GM10266 (cell line): ENCODE results near the gene CEP104.
"Not testable (repeated sequence)": the region's sequence is repeated elsewhere in the genome, so short reads cannot be mapped to it uniquely, and the experiment has no call there.

ENCODE experiments used
- DNase-seq: peaks from one replicate; pipeline ENCODE4 v3.0.0; 2012; ENCODE audit errors: extremely low spot score
- TF ChIP-seq, protein P1 (sequence below): IDR thresholded peaks from 2 replicates; pipeline ENCODE4 v1.5.1; 2012; ENCODE audit warnings: mild to moderate bottlenecking, low read depth; ENCODE audit not compliant: control insufficient read depth, insufficient read depth; ENCODE audit errors: missing control alignments

The CEP104 gene

DNA sequence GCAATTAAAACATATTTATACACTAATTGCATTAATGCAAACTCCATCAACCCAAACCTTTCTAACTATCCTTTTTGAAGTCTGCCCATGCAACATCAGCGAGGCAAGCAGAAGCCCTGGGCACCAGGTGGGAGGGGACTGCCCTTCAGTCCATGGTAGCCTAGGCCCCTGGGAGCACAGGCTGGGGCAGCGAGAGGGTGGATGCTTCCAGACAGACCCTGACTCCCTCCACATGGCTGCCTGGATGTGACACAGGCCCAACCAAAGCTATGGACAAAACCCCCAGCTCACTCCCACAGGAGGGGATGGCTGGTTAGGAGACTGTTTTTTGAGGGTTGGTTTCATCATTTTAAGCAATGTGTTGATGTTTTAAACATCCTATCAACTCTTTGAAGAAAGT lies 42.9 kb downstream of the CEP104 start:
- DNase-seq, result no peak
- TF ChIP-seq, protein P1, sequence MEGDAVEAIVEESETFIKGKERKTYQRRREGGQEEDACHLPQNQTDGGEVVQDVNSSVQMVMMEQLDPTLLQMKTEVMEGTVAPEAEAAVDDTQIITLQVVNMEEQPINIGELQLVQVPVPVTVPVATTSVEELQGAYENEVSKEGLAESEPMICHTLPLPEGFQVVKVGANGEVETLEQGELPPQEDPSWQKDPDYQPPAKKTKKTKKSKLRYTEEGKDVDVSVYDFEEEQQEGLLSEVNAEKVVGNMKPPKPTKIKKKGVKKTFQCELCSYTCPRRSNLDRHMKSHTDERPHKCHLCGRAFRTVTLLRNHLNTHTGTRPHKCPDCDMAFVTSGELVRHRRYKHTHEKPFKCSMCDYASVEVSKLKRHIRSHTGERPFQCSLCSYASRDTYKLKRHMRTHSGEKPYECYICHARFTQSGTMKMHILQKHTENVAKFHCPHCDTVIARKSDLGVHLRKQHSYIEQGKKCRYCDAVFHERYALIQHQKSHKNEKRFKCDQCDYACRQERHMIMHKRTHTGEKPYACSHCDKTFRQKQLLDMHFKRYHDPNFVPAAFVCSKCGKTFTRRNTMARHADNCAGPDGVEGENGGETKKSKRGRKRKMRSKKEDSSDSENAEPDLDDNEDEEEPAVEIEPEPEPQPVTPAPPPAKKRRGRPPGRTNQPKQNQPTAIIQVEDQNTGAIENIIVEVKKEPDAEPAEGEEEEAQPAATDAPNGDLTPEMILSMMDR, result no peak

DNA sequence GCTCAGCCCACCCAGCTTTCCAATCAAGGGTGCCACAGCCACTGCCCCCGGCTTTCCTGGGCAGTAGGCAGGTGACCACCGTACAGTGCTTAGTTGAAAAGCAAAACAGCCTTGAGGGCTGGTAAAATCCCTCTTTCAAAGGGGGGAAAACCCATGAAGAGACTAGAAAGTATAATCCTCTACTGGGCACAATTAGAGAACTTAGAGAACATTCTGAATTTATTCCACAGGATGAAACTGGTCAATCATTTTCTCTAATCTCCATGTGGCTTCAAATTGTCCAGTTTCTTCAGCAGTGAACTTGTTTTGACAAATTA lies 45.5 kb downstream of the CEP104 start:
- TF ChIP-seq, protein P1, result no peak
- DNase-seq, result no peak

DNA sequence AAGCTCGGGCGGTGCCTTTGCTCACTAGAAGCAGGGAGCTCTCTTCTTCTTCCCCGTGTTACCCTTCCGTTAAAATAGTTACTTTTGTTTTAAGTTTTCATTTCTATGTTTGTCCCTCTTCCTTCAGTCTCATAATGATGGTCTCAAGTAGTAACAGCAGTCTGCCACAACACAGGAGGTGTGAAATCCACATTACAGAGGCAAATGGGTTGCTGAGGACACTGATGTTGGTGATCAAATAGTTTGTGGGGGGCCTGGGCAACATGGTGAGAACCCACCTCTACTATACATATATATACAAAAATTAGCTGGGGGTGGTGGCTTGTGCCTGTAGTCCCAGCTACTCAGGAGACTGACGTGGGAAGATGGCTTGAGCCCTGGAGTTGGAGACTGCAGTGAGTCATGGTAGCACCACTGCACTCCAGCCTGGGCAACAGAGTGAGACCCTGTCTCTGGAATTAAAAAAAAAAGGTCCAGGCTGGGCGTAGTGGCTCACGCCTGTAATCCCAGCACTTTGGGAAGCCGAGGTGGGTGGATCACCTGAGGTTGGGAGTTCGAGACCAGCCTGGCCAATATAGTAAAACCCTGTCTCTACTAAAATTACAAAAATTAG lies 46.8 kb downstream of the CEP104 start:
- not testable (repeated sequence) for DNase-seq

DNA sequence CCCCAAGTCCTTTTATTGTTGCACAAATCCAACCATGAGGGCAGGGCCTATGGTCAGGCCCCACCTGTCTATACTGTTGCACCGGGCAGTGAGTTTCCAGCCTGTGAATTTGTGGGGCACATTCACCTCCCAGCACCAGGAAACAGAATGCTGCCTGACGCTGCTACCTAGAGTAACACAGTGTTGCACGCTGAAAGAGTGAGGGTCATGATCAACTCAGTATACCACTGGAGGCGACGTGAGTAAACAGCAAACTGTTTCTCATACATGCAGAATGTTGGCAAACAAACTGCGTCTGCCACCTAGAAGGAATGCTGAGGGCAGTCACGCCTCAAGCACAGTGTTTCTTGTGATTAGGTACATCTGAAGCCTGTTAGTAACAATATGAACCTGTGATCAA lies 47.3 kb downstream of the CEP104 start:
- no peak for DNase-seq
- TF ChIP-seq, protein P1, result no peak

DNA sequence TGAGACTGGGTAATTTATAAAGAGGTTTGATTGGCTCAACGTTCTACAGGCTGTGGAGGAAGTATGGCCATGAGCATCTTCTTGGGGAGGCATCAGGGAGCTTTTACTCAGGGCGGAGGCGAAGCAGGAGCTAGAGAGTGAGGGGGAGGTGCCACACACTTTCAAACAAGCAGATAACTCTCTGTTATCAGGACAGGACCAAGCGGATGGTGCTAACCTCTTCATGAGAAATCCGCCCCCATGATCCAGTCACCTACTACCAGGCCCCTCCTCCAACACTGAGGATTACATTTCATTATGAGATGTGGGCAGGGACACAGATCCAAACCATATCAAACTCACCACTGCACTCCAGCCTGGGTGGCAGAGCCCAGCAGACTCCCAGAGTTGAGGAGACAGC lies 49.2 kb downstream of the CEP104 start:
- TF ChIP-seq, protein P1, result no peak
- DNase-seq, result no peak

DNA sequence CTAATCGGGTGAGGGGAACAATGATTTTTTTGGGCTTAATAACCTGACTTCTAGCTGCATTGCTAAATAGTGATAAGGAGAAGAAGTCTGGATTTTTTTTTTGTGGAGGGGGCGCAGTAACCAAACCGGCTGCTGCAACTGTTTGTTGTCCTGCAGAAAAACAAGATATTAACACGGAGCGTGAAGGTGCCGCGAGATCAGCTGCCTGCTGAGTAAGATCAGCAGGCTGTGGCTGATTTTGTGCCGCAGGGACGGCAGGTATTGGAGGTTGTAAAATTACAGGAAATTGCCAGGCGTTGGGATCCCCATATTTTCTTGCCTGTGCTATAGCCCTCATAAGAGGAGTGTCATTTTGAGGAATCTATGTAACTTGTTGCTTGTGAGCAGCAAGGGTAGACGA lies 52.0 kb downstream of the CEP104 start:
- DNase-seq, result no peak
- TF ChIP-seq, protein P1, result no peak

DNA sequence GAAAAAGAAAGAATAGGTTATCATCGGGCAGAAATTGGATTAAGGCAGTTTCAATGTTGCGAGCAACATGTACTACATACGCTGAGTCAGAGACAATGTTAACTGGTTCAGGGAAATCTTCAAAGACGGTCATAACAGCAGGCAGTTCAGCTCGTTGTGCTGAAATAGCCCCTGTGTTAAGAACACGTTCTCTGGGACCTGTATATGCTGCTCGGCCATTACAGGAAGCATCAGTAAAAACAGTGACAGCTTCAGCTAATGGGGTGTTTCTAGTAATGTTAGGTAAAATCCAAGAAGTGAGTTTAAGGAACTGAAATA lies 52.4 kb downstream of the CEP104 start:
- DNase-seq, result not testable (repeated sequence)

DNA sequence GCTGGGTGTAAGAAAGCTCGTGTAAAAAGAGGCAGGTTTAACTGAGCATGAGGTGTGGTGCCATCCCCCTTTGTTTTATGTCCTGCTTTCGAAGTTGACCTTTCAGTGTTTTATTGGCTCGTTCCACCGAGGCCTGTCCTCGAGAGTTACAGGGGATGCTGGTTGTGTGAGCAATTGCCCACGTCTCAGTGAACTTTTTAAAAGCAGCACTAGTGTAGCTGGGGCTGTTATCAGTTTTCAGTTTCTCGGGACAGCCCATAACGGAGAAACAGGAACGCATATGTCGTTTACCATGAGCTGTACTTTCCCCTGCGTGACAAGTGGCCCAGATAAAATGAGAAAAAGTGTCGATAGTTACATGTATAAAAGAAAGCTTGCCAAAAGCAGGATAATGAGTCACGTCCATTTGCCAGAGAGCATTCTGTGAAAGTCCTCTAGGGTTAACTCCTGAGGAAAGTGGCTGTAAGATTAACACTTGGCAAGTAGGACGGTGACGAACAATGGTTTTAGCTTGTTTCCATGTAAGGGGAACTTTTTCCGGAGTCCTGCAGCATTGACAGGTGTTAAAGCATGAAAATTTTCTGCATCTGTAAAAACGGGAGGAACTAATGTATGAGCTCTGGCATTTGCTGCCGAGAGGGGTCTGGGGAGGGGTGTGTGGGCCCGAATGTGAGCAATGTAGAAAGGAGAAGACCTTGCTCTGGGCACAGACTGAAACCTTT lies 52.9 kb downstream of the CEP104 start:
- DNase-seq, result no peak
- TF ChIP-seq, protein P1, result no peak

DNA sequence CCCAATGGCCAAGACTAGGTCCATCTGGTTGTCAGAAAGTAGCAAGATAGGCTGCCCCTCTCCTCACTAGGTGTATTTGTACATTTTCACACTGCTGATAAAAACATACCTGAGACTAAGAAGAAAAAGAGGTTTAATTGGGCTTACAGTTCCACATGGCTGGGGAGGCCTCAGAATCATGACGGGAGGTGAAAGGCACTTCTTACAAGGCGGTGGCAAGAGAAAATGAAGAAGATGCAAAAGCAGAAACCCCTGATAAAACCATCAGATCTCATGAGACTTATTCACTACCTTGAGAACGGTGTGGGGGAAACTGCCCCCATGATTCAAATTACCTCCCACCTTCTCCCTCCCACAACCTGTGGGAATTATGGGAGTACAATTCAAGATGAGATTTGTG lies 56.2 kb downstream of the CEP104 start:
- DNase-seq, result not testable (repeated sequence)
